SKM-1 treated with dmso at 0.1 percent for 144 hours (cell line): ENCODE data around the gene ADAM12.
"Not testable (repeated sequence)": the region's sequence is repeated elsewhere in the genome, so short reads cannot be mapped to it uniquely, and the experiment has no call there.

Experiments
- DNase-seq: peaks from one replicate; lab custom pipeline; 2025; ENCODE audit not compliant: unreplicated experiment; lab: John Stamatoyannopoulos, UW

The ADAM12 gene

DNA sequence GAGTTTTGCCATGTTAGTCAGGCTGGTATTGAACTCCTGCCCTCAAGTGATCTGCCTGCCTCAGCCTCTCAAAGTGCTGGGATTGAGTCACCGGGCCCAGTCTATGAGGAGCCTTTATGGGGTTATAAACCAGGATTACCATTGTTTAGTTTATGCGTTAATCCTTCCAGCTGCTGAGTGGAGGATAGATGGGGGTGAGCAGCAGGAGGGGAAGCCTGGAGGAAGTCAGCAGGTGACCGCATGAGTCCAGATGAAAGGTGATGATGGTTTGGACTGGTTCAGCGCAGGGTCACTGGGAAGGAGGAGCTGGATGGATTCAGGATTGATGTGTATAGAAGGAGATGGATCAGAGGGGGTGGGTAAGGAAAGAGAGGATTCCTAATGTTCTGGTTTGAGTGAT is 197.1 kb downstream of the ADAM12 start:
- no peak for DNase-seq

DNA sequence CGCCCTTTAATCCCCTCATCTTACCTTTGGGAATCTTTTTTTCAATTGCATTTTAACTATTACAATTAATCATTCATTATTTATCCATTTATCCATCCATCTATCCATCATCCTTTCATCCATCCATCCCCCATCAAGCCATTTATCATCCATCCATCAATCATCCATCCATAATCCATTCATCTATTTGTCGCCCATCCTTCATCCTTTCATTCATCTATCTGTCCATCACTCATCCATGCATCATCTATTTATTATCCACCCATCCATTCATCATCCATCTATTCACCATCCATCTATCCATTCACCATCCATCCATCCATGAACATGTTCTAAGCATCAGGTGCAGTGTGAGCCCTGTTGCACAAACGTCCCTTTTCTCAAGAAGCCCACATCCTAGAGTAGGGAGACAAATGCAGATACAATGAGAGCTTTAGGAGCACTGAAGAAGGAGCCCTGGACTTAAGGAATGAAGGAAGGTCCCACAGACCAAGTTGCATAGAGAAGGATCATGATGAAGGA is 199.5 kb downstream of the ADAM12 start:
- DNase-seq = no peak

DNA sequence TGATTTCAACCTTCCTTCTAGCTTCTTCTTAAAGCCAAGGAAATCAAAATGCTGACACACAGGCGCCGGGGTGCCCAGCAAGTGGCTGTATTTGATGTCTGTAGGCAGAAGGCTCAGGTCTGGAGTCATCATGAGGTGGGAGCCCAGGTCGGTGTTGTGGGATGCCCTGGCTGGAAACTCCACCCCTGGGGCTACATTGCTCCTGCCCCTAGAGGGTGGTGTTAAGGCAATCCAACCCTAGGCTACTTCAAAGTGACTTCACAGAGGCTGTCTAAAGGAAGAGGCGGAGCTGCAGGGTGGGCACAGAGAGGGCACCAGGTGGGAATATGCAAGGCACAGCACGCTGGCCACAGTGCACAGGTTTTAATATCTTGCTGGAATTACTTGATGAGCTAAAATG is 200.9 kb downstream of the ADAM12 start:
- DNase-seq = no peak

DNA sequence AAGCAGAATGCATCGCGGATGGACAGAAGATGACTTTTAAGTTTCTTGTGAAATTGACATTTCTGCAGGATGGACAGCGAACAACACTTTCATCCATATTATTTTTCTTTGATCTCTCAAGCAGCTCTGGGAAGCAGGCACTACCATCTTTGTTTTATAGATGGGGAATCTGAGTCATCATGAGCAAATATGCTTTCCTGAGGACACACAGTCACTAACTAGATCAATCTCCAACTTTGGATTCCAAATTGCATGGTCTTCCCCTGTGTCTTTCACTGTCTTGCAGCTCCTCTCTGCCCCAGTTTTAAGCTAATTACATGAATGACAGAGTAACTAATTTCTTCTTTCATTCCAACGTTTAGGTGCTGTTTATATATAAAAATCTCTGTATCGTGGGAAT is 201.5 kb downstream of the ADAM12 start:
- DNase-seq = no peak

DNA sequence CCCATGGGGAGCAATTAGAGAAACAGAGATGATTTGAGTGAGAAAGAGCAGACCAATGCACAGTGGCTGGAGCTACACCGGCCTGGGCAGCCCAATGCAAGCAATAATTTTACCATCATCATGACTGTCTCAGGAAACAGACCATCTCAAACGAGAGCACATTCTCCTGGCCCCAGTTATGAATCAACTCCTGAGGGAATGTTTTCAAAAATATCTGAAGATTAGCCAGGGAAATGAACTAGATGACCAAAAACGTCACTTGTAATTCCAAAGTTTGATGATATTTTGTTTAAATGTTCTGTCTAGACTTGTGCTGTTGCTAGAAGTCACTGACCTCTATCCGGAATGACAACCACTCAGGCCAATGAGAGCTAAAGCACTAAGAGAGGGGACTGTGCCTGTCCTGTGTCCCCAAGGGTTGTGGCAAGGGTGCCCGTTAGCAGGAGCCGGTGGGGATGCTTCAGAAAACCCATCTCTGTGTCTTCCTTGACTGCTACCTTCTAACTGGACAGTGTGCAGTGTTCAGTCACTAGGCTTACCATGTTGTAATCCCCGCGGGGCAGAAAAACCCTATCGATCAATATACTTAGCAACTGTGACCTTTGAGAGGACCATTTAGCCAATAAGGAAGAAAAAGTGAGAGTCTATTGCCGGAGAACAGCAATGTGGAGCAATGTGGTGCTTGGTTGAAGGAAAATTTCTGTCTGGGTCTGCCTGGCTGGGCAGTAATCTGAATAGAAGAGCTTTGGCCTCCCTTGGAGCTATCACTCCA is 202.4 kb downstream of the ADAM12 start:
- DNase-seq = no peak

DNA sequence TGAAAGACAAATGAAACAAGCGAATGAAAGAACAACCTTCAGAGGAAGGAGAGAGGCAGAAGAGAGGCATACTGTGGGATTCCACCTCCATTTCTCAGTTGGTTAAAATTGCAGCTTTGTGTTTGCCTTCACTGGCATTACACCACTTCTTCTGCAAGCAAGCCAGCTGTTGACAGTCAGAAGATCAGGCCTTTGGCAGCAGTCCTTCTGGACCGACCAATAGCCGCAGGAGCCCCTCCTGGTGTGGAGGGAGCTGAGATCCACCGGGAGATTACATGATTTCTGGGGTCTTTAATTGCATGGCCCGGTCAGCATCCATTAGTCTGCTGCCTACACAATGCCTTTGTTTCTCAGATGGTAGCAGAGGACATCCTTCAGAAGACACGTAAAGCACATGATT is 206.7 kb downstream of the ADAM12 start:
- DNase-seq = no peak

DNA sequence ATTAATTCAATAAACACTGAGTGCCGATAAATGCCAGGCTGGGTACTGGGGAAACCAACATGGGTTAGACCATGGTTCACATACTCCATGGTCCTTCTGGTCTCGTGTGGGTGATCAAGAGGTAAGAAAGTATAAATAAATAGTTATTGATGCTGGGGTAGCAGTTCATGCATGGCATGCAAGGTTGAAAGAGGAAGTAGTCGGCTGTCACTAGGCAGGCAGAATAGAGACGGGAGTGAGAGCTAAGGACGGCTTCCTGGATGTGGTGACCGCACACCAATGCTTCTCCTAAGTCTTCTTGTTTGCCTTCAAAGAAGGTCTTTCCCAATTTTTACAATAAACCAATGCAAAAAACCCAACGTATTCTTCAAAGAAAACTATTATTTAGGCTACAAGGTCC is 208.6 kb downstream of the ADAM12 start:
- no peak for DNase-seq

DNA sequence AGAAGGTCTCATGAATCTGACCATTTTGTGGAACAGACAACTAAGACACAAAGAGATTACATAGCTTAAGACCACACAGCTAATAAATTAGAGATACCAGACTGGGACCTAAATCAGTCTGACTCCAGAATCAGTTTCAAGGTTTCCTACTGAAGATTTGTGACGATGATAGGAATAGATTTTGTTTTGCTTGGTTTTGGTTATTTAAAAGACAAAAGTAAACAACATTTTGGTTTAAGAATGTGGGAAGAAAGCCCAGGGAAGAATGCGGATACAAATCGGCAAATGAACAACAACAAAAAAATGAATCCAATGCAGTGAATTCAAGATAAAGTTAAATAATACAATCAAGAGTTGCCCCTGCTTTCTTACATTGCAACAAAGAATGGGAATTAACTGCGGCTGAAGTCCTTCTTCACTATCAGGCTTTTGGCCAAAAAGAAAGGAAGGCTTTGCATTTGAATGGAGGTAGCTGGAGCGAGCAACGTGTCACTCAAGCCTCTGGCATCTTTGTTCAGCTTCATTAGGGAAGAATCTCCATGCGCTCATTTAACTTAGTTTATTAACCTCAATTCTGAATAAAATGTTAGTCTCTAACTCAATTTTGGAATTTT is 210.8 kb downstream of the ADAM12 start:
- no peak for DNase-seq

DNA sequence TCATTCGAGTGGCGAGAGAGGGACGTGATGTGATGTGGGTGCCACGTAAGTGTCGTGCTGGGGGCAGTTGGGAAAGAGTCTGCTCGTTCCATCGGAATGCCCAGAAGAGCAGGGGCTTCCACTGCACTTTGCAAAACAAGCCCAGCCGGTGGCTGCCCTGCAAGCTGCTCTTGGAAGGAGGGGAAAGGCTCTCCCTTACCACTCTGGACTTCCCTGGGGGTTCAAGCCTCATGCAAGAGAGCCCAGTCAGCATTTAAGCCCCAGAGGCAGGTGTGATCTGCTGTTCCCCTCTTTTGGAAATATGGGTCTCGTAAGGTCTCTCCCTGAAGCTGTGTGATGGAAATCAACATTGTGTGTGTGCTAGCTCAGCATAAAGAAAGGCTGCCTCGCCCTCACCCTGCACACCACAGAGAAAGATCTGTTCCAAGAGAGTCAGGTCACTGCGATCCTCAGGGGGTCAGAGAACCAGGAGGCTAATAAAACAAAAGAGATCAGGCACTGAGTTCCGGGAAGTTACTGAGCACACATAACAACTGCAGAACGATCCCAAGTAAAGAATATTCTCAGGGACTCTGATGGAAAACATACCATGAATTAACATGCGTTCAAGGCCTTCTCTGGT is 212.5 kb downstream of the ADAM12 start:
- no peak for DNase-seq

DNA sequence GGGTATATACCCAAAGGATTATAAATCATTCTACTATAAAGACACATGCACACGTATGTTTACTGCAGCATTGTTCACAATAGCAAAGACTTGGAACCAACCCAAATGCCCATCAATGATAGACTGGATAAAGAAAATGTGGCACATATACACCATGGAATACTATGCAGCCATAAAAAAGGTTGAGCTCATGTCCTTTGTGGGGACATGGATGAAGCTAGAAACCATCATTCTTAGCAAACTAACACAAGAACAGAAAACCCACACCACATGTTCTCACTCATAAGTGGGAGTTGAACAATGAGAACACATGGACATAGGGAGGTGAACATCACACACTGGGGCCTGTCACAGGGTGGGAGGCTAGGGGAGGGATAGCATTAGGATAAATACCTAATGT is 215.5 kb downstream of the ADAM12 start:
- DNase-seq = not testable (repeated sequence)

DNA sequence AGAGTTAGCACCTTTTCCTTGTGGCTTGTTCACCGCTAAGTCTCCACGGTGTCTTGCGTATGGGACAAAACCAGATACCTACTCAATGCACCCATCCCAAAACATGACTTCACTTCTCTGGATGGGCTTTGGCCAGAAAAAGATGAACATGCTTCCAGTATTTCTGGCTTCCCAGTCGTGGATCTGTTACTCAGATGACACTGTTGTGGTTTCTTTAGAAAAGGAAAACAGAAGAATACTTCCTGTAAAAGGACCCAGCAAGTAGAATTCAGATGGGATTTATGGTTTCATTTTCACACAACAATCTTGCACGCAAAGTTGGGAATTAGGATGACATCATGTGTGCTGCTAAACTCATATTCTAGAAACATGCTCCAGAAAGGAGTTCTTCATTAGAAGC is 216.7 kb downstream of the ADAM12 start:
- no peak for DNase-seq

DNA sequence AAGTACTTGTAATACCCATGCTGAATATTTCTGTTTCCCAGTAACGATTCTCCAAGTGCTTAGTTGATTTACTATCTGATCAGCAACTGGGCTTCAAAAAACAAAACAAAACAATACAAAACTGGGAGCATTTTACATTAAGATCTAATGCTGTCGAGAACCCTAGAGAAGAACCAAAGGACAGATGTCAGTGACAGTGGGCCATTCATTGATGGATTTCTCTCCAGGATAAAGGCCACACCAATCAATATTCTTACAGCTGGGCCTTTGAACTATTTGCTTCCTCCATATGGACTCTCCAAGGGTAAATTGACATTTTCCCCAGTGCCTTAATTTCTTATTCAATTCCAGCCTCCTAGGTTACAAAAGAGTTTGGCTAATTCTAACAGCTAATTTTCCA is 217.5 kb downstream of the ADAM12 start:
- no peak for DNase-seq

DNA sequence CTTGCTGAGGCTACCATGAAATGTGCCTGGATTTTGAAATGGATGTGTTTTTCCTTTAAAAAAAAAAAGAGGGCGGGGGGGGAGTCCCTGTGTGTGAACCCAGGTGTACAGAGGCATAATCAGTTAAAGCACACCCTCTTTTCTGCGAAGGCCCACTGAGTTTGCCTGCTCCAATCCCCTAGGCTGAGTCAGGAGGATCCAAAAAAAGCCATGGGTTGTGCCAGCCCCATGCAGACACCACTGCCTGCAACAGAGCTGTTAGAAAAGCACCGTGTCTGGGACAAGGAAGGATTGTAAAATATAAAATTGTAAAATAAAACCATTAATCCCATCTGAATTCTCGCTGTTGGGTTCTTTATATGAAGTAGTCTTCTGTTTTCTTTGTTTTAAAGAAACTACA is 217.9 kb downstream of the ADAM12 start:
- no peak for DNase-seq

DNA sequence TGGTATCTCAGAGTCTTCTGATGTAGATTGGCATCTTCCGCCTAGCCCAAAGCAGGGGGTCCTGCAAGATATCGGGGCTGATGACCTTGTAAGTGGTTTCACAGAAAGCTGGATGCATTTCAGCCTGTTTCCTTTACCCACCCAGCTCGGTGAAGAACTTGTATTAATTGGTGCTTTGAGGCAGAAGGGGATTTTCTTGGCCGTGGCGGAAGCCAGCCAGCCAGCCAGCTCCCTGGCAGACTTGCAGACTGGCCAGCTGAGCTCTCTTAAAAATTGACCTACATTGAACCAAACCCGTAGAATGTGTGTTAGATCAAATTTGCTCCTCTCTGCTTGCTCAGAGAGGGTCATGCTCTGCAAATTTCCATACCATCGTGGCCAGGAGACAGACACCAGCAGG is 218.4 kb downstream of the ADAM12 start:
- no peak for DNase-seq

DNA sequence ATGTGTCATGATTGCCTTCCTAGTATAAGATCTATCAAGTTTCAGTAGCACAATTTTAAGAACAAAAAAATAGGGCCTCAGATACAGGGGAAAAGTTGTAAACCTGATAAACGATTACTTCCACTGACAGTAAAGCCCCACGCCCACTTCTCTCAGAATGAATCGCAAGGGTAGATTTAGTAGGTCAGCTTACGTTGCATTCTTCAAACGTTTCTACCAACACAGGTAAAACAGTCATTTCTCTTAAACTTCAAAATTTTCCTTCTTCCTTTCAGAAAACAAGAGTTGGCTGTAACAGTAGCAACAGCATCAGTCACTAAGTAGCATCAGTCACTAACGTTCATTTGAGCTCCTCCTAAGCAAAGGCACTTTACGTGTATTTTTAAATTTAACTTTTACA is 221.5 kb downstream of the ADAM12 start:
- no peak for DNase-seq

DNA sequence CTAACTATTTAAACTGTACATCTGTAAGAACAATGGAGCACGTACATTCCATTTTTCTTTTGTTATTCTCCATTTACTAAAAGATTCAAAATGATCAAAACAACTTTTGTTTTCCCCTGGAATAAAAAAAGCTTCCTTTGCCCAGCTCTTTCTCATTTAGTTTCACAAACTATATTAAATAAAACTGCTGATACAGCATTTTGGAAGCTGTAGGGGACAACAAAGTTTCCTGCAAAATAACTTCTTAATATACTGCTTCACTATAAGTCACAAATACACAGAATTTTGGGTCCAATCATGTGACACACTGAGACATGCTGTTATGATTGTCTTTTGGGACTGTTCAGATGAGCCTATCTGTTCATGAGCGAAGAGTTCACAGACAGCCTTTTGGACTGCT is 222.4 kb downstream of the ADAM12 start:
- no peak for DNase-seq

DNA sequence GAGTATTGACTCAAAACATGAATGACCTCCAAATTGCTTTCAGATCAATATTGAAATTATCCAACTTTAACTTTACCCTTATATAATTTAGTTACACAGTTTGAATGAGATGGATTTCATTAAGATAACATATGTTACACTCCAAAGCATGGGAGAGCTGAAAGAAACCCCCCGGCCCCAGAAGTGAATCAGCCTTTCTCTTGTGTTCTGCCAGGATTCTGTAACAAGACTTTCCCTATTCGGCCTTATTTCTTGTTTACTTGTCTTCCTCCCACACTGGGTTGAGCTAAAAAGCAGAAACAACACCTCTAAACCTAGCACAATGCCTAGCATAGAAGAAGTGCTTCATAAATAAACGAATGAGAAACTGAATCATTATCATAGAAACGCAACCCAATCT is 224.8 kb downstream of the ADAM12 start:
- no peak for DNase-seq

DNA sequence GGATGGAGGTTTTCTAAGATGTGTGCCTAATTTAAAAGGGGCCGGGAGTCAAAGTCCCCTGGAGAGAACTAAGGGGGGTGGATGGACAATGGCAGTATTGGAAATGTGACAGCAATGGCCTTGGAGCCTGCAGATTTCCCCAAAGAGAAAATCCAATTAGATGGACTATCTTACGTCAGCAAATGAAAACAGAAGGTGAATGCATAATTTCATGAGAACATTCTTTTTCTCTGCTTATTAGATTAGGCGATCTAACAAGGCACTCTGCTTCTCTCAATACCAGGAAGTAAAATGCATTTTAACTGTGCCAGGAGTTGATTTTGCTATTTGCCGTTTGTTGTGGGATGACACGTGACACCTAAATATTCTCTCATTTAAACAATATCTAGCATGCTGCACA is 226.6 kb downstream of the ADAM12 start:
- no peak for DNase-seq

DNA sequence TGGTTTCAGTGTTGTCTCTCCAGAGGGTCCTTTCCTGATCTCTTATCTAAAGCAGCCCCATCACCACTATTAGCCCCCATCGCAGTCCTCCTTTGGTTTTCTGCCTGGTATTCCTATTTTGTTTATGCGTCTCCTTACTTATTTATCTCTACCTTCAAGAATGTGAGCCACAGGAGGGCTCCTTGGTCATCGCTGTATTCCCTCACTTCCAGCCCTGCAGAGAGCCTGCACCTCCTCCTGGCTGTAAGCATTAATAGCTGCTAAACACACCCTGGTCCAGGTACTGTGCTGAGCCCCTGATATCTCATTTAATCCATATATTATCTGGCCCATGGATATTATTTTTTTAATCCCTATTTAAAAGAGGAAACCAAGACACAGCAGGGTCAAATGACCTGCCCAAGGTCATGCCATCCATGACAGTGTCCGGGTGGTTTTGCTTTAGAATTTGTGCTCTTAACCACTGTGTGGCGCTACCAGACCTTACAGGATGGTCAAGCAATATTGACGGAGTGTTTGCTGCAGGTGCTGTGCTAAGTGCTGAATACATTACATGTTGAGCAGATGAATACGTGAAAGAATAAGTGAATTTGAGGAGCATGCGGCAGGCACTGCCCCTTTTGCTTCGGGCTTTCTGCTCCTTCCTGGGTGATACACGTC is 227.2 kb downstream of the ADAM12 start:
- no peak for DNase-seq

DNA sequence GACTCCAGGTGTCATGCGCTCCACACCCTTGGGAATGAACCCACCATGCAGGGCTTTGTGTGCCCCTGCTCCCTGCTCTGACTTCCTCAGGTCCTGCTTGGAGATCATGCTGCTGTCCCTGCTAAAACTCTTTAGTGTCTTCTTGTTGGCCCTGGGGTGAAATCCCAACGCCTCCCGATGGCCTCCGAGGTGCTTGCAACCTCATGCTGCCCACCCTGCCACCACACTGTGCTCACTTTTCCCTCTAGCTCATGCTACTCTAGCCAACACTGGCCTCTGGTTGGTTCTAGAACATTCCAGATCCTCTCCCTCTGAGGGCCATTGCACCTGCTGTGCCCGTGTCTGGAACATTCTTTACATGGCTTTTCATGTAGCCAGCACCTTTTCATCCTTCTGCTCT is 227.7 kb downstream of the ADAM12 start:
- DNase-seq = no peak

DNA sequence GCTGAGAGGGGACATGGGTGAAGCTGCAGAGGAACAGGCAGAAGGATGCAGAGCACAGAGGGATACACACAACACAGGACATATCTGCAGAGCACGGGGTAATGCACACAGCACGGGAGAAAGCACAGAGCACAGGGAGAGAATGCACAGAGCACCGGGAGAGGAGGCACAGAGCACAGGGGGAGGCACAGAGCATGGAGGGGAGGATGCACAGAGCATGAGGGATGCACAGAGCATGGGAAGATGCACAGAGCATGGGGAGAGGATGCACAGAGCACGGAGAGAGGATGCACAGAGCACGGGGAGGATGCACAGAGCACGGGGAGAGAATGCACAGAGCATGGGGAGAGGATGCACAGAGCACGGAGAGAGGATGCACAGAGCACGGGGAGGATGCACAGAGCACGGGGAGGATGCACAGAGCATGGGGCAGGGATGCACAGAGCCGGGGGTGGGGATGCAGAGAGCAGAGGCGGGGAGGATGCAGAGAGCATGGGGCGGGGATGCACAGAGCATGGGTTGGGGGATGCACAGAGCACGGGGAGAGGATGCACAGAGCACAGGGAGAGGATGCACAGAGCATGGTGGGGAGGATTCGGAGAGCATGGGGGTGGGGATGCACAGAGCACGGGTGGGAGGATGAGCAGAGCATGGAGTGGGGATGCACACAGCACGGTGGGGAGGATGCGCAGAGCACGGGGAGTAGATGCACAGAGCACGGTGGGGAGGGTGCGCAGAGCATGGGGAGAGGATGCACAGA is 230.0 kb downstream of the ADAM12 start:
- no peak for DNase-seq
